Coronary artery (tissue), 2 donors: Measurements from ENCODE around the gene SNX27.
A peak's percentile ranks its signal among the peaks of the same experiment; 100 is the strongest.

Experiments
- DNase-seq: peaks from one replicate; pipeline ENCODE4 v3.0.0-alpha.2; 2017; ENCODE audit warnings: low spot score
- H3K27ac ChIP-seq, 2 donors: fragments of 200-600 bp; sonication (generic); one replicate each; pipeline ENCODE4 v1.5.1; 2016 to 2019
- H3K4me3 ChIP-seq: fragments of 200-600 bp; sonication (generic); 2 replicates; pipeline ENCODE4 v1.5.1; 2016; ENCODE audit warnings: mild to moderate bottlenecking, moderate library complexity
- CTCF ChIP-seq: fragments of 200-600 bp; sonication (generic); IDR thresholded peaks from one replicate; pipeline ENCODE4 v1.5.1; 2019; ENCODE audit warnings: antibody characterized with exemption

Gene SNX27

GRCh38 chr1:151720125-151720524, 108.3 kb downstream of the SNX27 start:
- Histone ChIP-seq H3K4me3 (peak overlapping the region; percentile 72), H3K27ac (peak overlapping the region in 1 of 2 donors; percentile 81)

GRCh38 chr1:151720554-151720953, 108.7 kb downstream of the SNX27 start:
- H3K27ac ChIP-seq: peak overlapping the region; percentile 58 to 81
- H3K4me3 ChIP-seq: peak overlapping the region; percentile 72
- no peak for DNase-seq
- TF ChIP-seq CTCF: no peak

More at GRCh38 chr1:151720125-151720524, 108.3 kb downstream of the SNX27 start:
- no peak for TF ChIP-seq CTCF
- DNase-seq: no peak

GRCh38 chr1:151720974-151721787, 109.3 kb downstream of the SNX27 start, which contains the start of gene RIIAD1:
TSS of gene RIIAD1 (plus strand) at chr1:151721522. CDS start at chr1:151721537, 15 bp downstream.
- DNase-seq: no peak
- H3K27ac ChIP-seq: peak within 1 kb of the TSS; percentile 58 to 81

GRCh38 chr1:151721788-151722510, 110.1 kb downstream of the SNX27 start:
- Histone ChIP-seq H3K27ac (peak overlapping the region in 1 of 2 donors; percentile 81), H3K4me3 (peak overlapping the region; percentile 72)
- TF ChIP-seq CTCF: no peak
- DNase-seq: no peak

More at GRCh38 chr1:151720974-151721787, 109.3 kb downstream of the SNX27 start, which contains the start of gene RIIAD1:
- peak within 1 kb of the TSS; percentile 72 for H3K4me3 ChIP-seq
- no peak for TF ChIP-seq CTCF

- DNase-seq: no peak
- Histone ChIP-seq H3K4me3 (no peak overlapping the region), H3K27ac (no peak overlapping the region)
- TF ChIP-seq CTCF: no peak
Measured at GRCh38 chr1:151723726-151724370, 112.0 kb downstream of the SNX27 start.

- H3K4me3 ChIP-seq: peak overlapping the region; percentile 63
Measured at GRCh38 chr1:151728151-151729054, 116.6 kb downstream of the SNX27 start.

More at GRCh38 chr1:151728151-151729054, 116.6 kb downstream of the SNX27 start:
- peak overlapping the region; percentile 40 to 74 for H3K27ac ChIP-seq
- DNase-seq: no peak
- no peak for TF ChIP-seq CTCF
